ELF-1 (cell line): ENCODE measurements around the gene PRUNE1.

ENCODE experiments used
- DNase-seq: peaks from one replicate; pipeline ENCODE4 v3.0.0-alpha.2; 2016; ENCODE audit warnings: low read depth, low spot score

PRUNE1 gene

GRCh38 chr1:151005729-151006319 is 2.4 kb upstream of the PRUNE1 start:
- DNase-seq = no peak

- DNase-seq = peak; percentile 91
Measured at GRCh38 chr1:151006327-151007052, 1.8 kb upstream of the PRUNE1 start, which contains the start of gene MINDY1. MINDY1 (minus strand) TSS chr1:151006902; CDS start chr1:151002617, 4,285 bp downstream.

GRCh38 chr1:151007853-151008243 is 401 bp upstream of the PRUNE1 start:
- no peak for DNase-seq

- DNase-seq = no peak
Measured at GRCh38 chr1:151009206-151009587, 948 bp downstream of the PRUNE1 start.

- DNase-seq = no peak
Measured at GRCh38 chr1:151009674-151010345, 1.6 kb downstream of the PRUNE1 start.

GRCh38 chr1:151010346-151010726 is 2.1 kb downstream of the PRUNE1 start:
- no peak for DNase-seq

GRCh38 chr1:151011154-151011850 is 3.1 kb downstream of the PRUNE1 start:
- no peak for DNase-seq

- no peak for DNase-seq
Measured at GRCh38 chr1:151012684-151013471, 4.6 kb downstream of the PRUNE1 start.

GRCh38 chr1:151013518-151013917 is 5.3 kb downstream of the PRUNE1 start:
- no peak for DNase-seq

GRCh38 chr1:151024540-151025146 is 16.4 kb downstream of the PRUNE1 start:
- peak; percentile 91 for DNase-seq

GRCh38 chr1:151026460-151026859 is 18.2 kb downstream of the PRUNE1 start:
- DNase-seq = no peak

GRCh38 chr1:151032164-151032563 is 23.9 kb downstream of the PRUNE1 start:
- no peak for DNase-seq

GRCh38 chr1:151035167-151035566 is 26.9 kb downstream of the PRUNE1 start:
- DNase-seq = no peak

- peak; percentile 49 for DNase-seq
Measured at GRCh38 chr1:151036356-151036755, 28.1 kb downstream of the PRUNE1 start, which contains the start of gene BNIPL. BNIPL (plus strand) TSS chr1:151036586; CDS start chr1:151036726, 140 bp downstream.

- DNase-seq = no peak
Measured at GRCh38 chr1:151037032-151037431, 28.8 kb downstream of the PRUNE1 start.

GRCh38 chr1:151039521-151039920 is 31.3 kb downstream of the PRUNE1 start:
- no peak for DNase-seq

- DNase-seq = no peak
Measured at GRCh38 chr1:151043163-151043562, 34.9 kb downstream of the PRUNE1 start.

GRCh38 chr1:151047591-151047924 is 39.3 kb downstream of the PRUNE1 start, which contains the start of gene C1orf56:
C1orf56 (plus strand) TSS chr1:151047751; CDS start chr1:151047848, 97 bp downstream.
- peak; percentile 84 for DNase-seq

GRCh38 chr1:151047925-151048644 is 39.8 kb downstream of the PRUNE1 start:
- peak; percentile 82 for DNase-seq

GRCh38 chr1:151048645-151049032 is 40.4 kb downstream of the PRUNE1 start:
- no peak for DNase-seq
